Pancreas (tissue), 10 donors: ENCODE measurements around the gene C1QTNF9B. TPM values are rescaled to one million over a fixed set of nuclear protein-coding genes. Genes with fewer than 3 reads are reported as not detected.

Experiments used
- ATAC-seq, 4 donors: fragments of 200-7000 bp; cut with Tn5 transposase; one replicate each; pipeline versions ENCODE4 v1.8.0 to v1.9.1; 2020; ENCODE audit warnings: mild to moderate bottlenecking in 4 of 4, moderate library complexity in 4 of 4
- DNase-seq, 6 donors: peaks; one replicate each; pipeline ENCODE4 v3.0.0-alpha.2; 2020
- FAIRE-seq: peaks from 2 replicates; lab custom pipeline; 2012; peaks lifted over from hg19 to GRCh38; lab: Jason Lieb, UNC
- H3K27ac ChIP-seq, 4 donors: fragments of 200-600 bp; sonication (generic); 1 replicate in 3 of 4; 2 replicates in 1 of 4; pipeline versions ENCODE4 v1.5.0 to v1.8.0; 2020
- H3K27me3 ChIP-seq, 4 donors: fragments of 200-600 bp; one replicate each; pipeline ENCODE4 v1.8.0; 2021
- H3K36me3 ChIP-seq, 3 donors: fragments of 200-600 bp; sonication (generic) in 1 of 3; one replicate each; pipeline versions ENCODE4 v1.5.0 to v1.8.0; 2020 to 2021
- H3K4me1 ChIP-seq, 3 donors: fragments of 200-600 bp; one replicate each; pipeline ENCODE4 v1.8.0; 2021
- H3K4me3 ChIP-seq, 4 donors: fragments of 200-600 bp; sonication (generic) in 2 of 4; one replicate each; pipeline versions ENCODE4 v1.5.0 to v1.8.0; 2020 to 2021
- H3K9me3 ChIP-seq, 4 donors: fragments of 200-600 bp; one replicate each; pipeline ENCODE4 v1.8.0; 2021
- CTCF ChIP-seq, 4 donors: fragments of 200-600 bp; sonication (generic) in 3 of 4; IDR thresholded peaks; one replicate each; pipeline versions ENCODE4 v1.5.0 to v1.8.0; 2021; ENCODE audit warnings: antibody characterized with exemption in 4 of 4
- WGBS, 2 donors: extraction: QIAGEN DNeasy Blood & Tissue Kit; methylation state at CpG; one replicate each; pipeline ENCODE4 v1.1.7; 2013; 5-methylcytosine and 5-hydroxymethylcytosine counted together
- intact Hi-C, 3 donors: fragments of 100-400 bp; cut with DNase I; formaldehyde crosslinking; loops; one replicate each; pipeline versions ENCODE4 v1.11.1 to v1.14.2; 2022
- polyA plus RNA-seq, 2 donors: library from polyadenylated mRNA; stranded (reverse); fragments of 200-250 nt; gene quantifications; one replicate each; pipeline ENCODE4 v1.2.3, GENCODE V29; 2013
- total RNA-seq, 6 donors: library from RNA; stranded (reverse); fragmentation: NEBNext Ultra II Directional in 4 of 6; extraction: Animal tissue kit (Norgen Biotek cat#: 25700) in 4 of 6; gene quantifications; one replicate each; pipeline versions ENCODE4 v1.2.1 to v1.2.4, GENCODE V29; 2021 to 2023
- donor health status: healthy with polysubstance abuse.
- donor health status: DM: no; HTN: no; CAD: no; lungs with moderate emphysema.
- donor health status: DM: no; HTN: no; CAD: no.
- donor health status: control.
- donor health status: control.
- donor health status: Bipolar disorder and iron deficiency.
- donor health status: DM: yes; HTN: yes; CAD: no.
- donor health status: DM: no; HTN: no; CAD: no.
- donor health status: DM: no; HTN: no; CAD: no.
- donor health status: DM: yes; HTN: yes; CAD: no.

The C1QTNF9B gene
- total and polyA plus RNA-seq, 8 donors = 0.12 to 0.20 TPM; not detected in 6

DNA sequence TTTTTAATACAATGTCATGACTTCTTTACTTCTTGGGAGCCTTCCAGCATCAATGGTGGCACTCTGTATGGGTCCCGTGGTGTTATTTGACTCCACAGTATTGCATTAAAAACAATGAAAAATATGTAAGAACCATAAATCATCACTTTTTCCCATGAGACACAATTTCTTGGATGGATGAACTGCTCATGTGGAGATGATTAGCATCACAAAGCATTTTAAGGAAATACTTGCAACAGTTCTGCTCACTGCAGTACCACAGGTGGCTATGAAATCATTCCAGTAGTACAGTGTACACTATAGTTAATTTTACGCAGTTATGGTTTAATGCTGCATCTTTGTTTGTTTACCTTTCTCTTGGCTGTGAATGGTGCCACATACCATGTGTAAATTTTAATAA, 37.2 kb upstream of the C1QTNF9B start:
- Histone ChIP-seq H3K36me3 (no peaks in the 10 kb centered on the region), H3K4me1 (no peaks in the 10 kb centered on the region), H3K27ac (no peak overlapping the region), H3K9me3 (no peaks in the 10 kb centered on the region), H3K27me3 (peaks cover 0 to 4% (median 2%) of the 10 kb centered on the region in 4 donors), H3K4me3 (no peak overlapping the region)
- ATAC-seq (no peak), FAIRE-seq (no peak), DNase-seq (no peak)
- no peak for TF ChIP-seq CTCF (IDR thresholded peaks at IDR 0.05)
- 69 to 79% methylated on average over 2 of the region's 2 CpGs for WGBS, 2 donors
- intact Hi-C loops = no loop called here

DNA sequence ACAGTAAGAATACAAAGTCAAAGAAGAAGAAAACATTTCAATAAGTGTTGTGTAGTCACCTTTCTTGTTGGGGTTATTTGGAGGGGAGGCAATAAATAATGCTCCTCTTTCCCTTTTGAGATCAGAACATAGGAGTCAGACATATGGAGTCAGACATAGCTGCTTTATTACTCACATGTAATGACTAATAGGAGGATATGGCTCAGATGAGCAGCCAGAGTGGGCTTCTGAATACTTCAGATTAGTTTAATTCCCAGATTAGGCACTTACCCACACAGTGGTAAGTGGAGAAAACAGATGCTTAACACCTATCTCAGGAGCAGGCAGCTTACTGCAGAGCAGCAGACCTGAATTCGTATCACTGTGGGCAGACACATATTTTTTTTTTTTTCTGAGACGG, 31.7 kb upstream of the C1QTNF9B start:
- TF ChIP-seq CTCF (IDR thresholded peaks at IDR 0.05) = no peak
- no peak overlapping the region for H3K27ac ChIP-seq
- no peak overlapping the region for H3K4me3 ChIP-seq
- intact Hi-C loops = no loop called here
- H3K27me3 ChIP-seq = peaks cover 0 to 3% (median 0%) of the 10 kb centered on the region in 4 donors
- no peaks in the 10 kb centered on the region for H3K4me1 ChIP-seq
- WGBS, 2 donors = 89 to 91% methylated on average over 2 of the region's 2 CpGs
- DNase-seq (no peak), FAIRE-seq (no peak), ATAC-seq (no peak)
- H3K9me3 ChIP-seq = no peaks in the 10 kb centered on the region
- H3K36me3 ChIP-seq = no peaks in the 10 kb centered on the region

- Histone ChIP-seq H3K27me3 (no peaks in the 10 kb centered on the region), H3K27ac (no peak overlapping the region), H3K4me1 (no peaks in the 10 kb centered on the region), H3K9me3 (no peaks in the 10 kb centered on the region), H3K4me3 (no peak overlapping the region), H3K36me3 (no peaks in the 10 kb centered on the region)
- ATAC-seq (no peak), FAIRE-seq (no peak), DNase-seq (no peak)
- intact Hi-C loops = no loop called here
- TF ChIP-seq CTCF (IDR thresholded peaks at IDR 0.05) = no peak
- 35 to 48% methylated on average over 1 of the region's 1 CpG for WGBS, 2 donors
Measured at GRCh38 chr13:23923031-23923430, 25.7 kb upstream of the C1QTNF9B start.

GRCh38 chr13:23922005-23922932, 25.0 kb upstream of the C1QTNF9B start:
- no peaks in the 10 kb centered on the region for H3K36me3 ChIP-seq
- ATAC-seq = no peak
- WGBS, 2 donors = 61 to 70% methylated on average over 5 of the region's 5 CpGs
- no peak overlapping the region for H3K27ac ChIP-seq
- no peak for TF ChIP-seq CTCF (IDR thresholded peaks at IDR 0.05)
- intact Hi-C loops = no loop called here
- FAIRE-seq = no peak
- H3K27me3 ChIP-seq = no peaks in the 10 kb centered on the region
- no peak for DNase-seq
- no peaks in the 10 kb centered on the region for H3K9me3 ChIP-seq
- H3K4me3 ChIP-seq = no peak overlapping the region
- no peaks in the 10 kb centered on the region for H3K4me1 ChIP-seq

DNA sequence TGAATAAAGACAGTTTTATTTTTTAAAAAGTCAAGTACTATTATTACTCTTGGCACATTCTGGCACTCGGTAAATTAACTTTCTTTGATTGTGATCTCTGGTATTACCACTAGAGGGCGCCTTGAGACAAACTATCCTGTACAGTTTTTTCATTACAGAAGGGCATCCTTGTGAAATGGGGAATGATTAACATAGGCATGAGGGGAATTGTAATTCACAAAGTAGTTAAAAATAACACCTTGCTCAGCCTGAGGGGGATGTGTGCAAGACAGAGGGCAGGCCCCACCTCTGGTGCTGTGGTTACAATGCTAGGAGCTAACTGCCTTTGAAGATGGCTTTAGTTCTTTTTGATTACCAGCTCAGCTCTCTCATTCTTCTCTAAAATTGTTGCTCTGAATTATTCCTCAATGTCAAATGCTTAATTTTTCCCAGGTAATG, 24.2 kb upstream of the C1QTNF9B start:
- Histone ChIP-seq H3K9me3 (no peaks in the 10 kb centered on the region), H3K4me3 (no peak overlapping the region), H3K4me1 (no peaks in the 10 kb centered on the region), H3K27ac (no peak overlapping the region), H3K27me3 (no peaks in the 10 kb centered on the region), H3K36me3 (no peaks in the 10 kb centered on the region)
- FAIRE-seq = peak; percentile 96
- WGBS, 2 donors = 11 to 12% methylated on average over 2 of the region's 2 CpGs
- peak in 3 of 4 donors; percentile 73 to 77 (median 75) for ATAC-seq
- intact Hi-C loops = no loop called here
- TF ChIP-seq CTCF (IDR thresholded peaks at IDR 0.05) = peak in 3 of 4 donors; percentile 51 to 63 (median 55)
- peak in 1 of 6 donors; percentile 21 for DNase-seq
